UCSD-AML1 (cell line): ENCODE data around the gene RCOR2.

Experiments
- DNase-seq: peaks from one replicate; lab custom pipeline; 2025; ENCODE audit not compliant: unreplicated experiment; lab: John Stamatoyannopoulos, UW

The RCOR2 gene

GRCh38 chr11:63923319-63923718 is 6.4 kb upstream of the RCOR2 start:
- DNase-seq = no peak

- DNase-seq = no peak
Measured at GRCh38 chr11:63922673-63923192, 5.8 kb upstream of the RCOR2 start.

- no peak for DNase-seq
Measured at GRCh38 chr11:63920939-63921417, 4.0 kb upstream of the RCOR2 start.

DNA sequence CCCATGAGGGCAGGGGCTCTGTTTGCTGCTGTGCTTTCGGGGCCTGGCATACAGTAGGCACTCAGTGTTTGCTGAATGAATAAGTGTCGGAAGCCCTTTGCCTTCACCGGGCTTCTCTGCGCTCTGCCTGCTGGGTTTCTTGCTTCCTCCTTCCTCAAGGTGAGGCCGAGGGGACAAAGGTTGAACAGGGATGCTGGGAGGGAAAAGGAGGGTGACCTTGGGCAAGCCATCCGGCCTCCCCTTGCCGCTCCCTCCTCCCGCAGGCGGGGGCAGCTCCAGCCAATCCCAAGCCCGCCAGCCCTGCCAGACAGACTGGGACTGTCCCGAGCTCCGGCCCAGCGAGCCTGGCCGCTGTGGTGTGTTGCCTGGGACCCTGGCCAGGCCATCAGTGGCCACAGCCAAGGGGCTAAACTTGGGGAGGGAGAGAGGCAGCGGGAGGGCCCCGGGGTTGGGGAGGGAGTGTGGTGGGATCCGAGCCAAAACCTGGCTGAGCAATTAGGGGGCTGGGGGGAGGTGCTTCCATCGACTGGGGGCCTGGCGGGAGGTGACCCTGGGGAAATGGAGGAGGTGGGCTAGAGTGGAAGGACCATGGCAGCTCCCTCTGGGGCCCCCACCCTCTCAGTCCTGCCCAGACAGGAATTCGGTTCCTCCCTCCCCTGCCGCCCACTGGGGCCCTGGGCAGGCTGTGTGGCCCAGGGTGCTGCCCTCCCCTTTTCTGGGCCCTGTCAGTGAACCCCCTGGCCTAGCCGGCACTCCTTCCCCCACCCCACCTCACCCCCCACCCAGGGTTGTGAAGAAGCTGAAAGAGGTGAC is 3.4 kb upstream of the RCOR2 start:
- no peak for DNase-seq

GRCh38 chr11:63919267-63920125 is 2.5 kb upstream of the RCOR2 start:
- DNase-seq = no peak

- no peak for DNase-seq
Measured at GRCh38 chr11:63918507-63919191, 1.7 kb upstream of the RCOR2 start.

- DNase-seq = peak; percentile 26
Measured at GRCh38 chr11:63917692-63918506, 935 bp upstream of the RCOR2 start.

DNA sequence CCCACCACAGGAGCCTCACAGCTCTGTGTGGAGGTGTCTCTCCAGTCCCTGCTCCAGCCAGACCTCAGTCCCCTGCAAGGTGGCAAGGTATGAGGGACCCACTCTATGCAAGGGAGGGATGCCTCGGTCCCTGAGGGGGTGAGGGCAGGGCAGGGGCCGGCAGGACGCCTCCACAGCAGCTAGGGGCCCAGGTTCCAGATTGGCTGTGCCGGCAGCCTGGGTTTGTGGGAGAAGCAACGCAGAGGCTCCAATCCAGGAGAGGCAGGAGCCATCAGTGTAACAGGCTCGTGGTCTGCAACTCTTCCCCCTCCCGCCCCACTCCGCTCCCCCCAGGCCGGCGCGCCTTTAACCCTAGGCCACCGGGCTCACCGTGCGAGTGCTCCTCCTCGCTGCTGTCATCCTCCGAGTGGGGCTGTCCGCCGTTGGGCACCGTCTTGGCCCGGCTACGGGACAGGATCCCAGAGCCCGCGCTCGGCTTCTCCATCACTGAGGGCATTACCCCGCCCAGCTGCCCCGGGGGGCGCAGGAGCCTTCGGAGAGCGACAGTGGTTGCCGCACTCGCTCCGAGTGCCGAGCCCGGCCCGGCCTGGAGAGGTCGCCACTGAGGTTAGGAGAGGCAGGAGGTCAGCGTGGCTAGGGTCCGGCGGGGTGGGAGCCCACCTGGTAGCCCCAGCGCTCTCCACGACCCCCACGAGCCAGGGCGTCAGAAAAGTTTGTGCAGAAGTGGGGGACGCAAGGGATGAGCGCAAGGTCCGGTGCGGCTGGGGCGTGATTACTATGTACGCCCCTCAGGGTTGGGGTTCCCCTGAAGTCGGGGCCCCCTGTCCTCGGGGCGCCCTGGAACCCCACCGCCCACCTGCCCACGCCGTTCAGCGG is 765 bp downstream of the RCOR2 start:
- peak; percentile 69 for DNase-seq

- peak; percentile 40 for DNase-seq
Measured at GRCh38 chr11:63914896-63915691, 1.9 kb downstream of the RCOR2 start.

GRCh38 chr11:63913866-63914830 is 2.8 kb downstream of the RCOR2 start:
- no peak for DNase-seq

DNA sequence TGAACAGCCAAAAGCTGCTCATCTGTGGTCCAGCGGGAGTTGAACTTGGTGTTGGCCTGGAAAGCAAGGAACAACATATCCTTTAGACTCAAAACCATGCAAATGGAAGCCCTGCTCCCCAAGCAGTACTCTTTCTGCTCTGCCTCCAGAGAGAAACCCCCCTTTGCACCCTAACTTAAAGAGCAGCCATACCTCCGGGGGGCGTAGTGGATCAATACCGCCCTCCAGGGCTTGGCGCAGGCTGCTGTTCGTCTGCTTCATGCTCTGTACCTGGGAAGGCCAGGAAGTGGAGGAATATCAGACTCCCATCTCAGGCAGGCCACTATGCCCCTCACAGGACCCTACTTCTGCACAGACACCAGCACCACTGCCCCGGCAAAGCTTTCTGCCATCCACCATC is 4.3 kb downstream of the RCOR2 start:
- DNase-seq = no peak

DNA sequence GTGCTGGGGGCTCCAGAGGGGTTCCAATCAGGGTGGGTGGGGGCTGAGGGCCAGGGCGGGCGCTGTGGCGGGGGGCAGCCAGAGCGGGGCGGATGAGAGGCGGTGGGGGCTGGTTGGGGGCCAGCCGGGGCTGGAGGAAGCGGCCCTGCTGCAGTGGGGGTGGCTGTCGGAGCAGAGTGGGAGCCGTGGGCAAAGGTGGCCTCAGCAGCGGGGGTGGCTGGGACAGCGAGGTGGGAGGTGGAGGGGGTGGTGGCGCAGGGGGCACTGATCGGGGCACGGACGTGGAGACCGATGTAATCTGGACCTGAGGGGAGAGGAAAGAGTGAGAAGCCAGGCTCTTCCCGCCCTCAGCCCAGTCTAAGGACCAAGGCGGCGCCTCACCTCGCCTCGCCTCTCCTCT is 5.1 kb downstream of the RCOR2 start:
- no peak for DNase-seq

DNA sequence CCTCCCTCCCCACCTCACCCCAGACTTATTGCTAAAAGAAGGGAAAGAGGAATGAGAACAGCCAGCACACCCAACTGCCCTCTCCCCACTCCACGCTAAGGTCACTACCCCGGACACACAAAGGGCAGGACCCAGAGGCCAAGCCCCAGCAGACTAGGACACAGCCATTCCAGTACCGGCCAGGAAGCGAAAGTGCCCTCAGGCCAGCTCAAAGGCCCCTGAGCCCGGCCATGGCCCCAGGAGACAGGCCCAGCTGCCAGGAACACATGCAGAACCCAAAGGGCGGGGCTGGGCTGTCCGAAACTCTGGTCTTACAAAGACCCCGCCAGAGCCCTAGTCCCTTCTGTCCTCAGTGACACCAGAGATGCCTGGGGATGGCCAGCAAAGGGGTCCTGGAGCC is 5.5 kb downstream of the RCOR2 start:
- DNase-seq = no peak

DNA sequence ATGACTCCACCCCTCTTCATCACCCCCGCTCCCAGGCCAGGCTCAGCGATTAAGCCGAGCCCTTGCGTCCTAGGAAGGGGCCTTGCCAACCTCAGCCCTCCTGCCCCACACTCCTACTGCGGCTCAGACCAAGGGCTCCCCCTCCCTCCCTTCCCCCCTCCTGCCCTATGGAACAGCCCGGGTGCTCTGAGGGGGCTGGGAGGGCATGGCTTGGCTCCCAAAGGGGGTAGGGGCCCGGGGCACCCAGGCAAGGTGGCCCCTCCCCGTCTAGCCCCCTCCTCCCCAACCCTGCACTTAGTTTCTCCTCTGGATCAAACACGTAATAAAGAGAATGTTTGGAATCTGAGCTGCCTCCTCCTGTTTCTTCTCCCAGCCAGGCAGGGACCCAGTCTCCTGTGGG is 6.3 kb downstream of the RCOR2 start:
- DNase-seq = no peak

- DNase-seq = peak; percentile 41
Measured at GRCh38 chr11:63909591-63910506, 7.1 kb downstream of the RCOR2 start.

- DNase-seq = no peak
Measured at GRCh38 chr11:63908631-63909401, 8.1 kb downstream of the RCOR2 start.
